Glutamatergic neuron (in vitro differentiated cells): ENCODE results near the gene STAMBP. TPM values are rescaled to one million over a fixed set of nuclear protein-coding genes. Genes with fewer than 3 reads are reported as not detected.
"Not testable (repeated sequence)": the region's sequence is repeated elsewhere in the genome, so short reads cannot be mapped to it uniquely, and the experiment has no call there.

Experiments used
- DNase-seq: peaks from one replicate; pipeline ENCODE4 v3.0.0; 2022
- H3K27ac Mint-ChIP-seq: one replicate; pipeline ENCODE4 v1.8.0; 2020; ENCODE audit warnings: mild to moderate bottlenecking, mixed read lengths, inconsistent platforms; ENCODE audit not compliant: unreplicated experiment
- H3K27me3 Mint-ChIP-seq: one replicate; pipeline ENCODE4 v1.8.0; 2020; ENCODE audit warnings: mild to moderate bottlenecking, moderate library complexity, mixed read lengths, inconsistent platforms; ENCODE audit not compliant: unreplicated experiment
- H3K36me3 Mint-ChIP-seq: one replicate; pipeline ENCODE4 v1.8.0; 2020; ENCODE audit warnings: mild to moderate bottlenecking, mixed read lengths, inconsistent platforms; ENCODE audit not compliant: unreplicated experiment
- H3K4me1 Mint-ChIP-seq: one replicate; pipeline ENCODE4 v1.8.0; 2020; ENCODE audit warnings: mild to moderate bottlenecking, low read depth, mixed read lengths, inconsistent platforms; ENCODE audit not compliant: unreplicated experiment
- H3K4me3 Mint-ChIP-seq: one replicate; pipeline ENCODE4 v1.8.0; 2020; ENCODE audit warnings: mild to moderate bottlenecking, mixed read lengths, inconsistent platforms; ENCODE audit not compliant: unreplicated experiment
- H3K9me3 Mint-ChIP-seq: one replicate; pipeline ENCODE4 v1.8.0; 2020; ENCODE audit warnings: mild to moderate bottlenecking, moderate library complexity, mixed read lengths, inconsistent platforms; ENCODE audit not compliant: unreplicated experiment
- total RNA-seq: library from RNA; stranded (reverse); fragmentation: NEBNext Ultra II Directional; extraction: Animal tissue kit (Norgen Biotek cat#: 25700); gene quantifications from one replicate; pipeline ENCODE4 v1.2.1, GENCODE V29; 2021; ENCODE audit not compliant: unreplicated experiment
- TF ChIP-seq, protein P1 (sequence below): fragments of 200-600 bp; sonication (generic); IDR thresholded peaks from one replicate; pipeline ENCODE4 v1.5.0; 2021; ENCODE audit not compliant: partially characterized antibody, unreplicated experiment

STAMBP gene
- total RNA-seq, 1 donor from 2014 or later: 48.9 TPM

GRCh38 chr2:73868204-73868978 lies 39.6 kb downstream of the STAMBP start:
- no peak overlapping the region for H3K27ac Mint-ChIP-seq
- H3K4me3 Mint-ChIP-seq: no peak overlapping the region
- no peaks in the 10 kb centered on the region for H3K36me3 Mint-ChIP-seq
- no peaks in the 10 kb centered on the region for H3K4me1 Mint-ChIP-seq
- no peaks in the 10 kb centered on the region for H3K9me3 Mint-ChIP-seq
- DNase-seq: no peak
- peaks cover 1% of the 10 kb centered on the region for H3K27me3 Mint-ChIP-seq
- TF ChIP-seq, protein P1, sequence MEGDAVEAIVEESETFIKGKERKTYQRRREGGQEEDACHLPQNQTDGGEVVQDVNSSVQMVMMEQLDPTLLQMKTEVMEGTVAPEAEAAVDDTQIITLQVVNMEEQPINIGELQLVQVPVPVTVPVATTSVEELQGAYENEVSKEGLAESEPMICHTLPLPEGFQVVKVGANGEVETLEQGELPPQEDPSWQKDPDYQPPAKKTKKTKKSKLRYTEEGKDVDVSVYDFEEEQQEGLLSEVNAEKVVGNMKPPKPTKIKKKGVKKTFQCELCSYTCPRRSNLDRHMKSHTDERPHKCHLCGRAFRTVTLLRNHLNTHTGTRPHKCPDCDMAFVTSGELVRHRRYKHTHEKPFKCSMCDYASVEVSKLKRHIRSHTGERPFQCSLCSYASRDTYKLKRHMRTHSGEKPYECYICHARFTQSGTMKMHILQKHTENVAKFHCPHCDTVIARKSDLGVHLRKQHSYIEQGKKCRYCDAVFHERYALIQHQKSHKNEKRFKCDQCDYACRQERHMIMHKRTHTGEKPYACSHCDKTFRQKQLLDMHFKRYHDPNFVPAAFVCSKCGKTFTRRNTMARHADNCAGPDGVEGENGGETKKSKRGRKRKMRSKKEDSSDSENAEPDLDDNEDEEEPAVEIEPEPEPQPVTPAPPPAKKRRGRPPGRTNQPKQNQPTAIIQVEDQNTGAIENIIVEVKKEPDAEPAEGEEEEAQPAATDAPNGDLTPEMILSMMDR: no peak

DNA sequence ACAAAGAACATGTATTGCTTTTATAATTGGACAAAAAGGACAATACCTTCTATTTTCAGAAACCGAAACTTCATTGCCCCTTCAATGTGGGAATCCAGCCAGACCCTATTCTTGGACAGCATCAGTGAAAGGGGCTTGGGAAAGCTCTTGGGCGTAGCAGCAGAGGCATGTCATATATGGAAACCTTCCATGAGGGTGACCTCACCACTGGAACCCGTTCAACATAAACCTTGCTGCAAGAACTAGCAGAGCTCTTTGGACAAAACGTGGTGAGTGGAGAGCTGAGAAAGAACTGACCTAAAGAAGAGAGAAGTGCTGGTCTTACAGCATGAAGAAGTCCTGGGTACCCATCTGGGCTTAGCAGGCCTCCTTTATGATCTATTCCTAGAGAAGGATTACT lies 41.3 kb downstream of the STAMBP start:
- no peaks in the 10 kb centered on the region for H3K36me3 Mint-ChIP-seq
- H3K4me1 Mint-ChIP-seq: no peaks in the 10 kb centered on the region
- no peak overlapping the region for H3K27ac Mint-ChIP-seq
- no peak overlapping the region for H3K4me3 Mint-ChIP-seq
- peaks cover 1% of the 10 kb centered on the region for H3K27me3 Mint-ChIP-seq
- no peak for DNase-seq
- no peaks in the 10 kb centered on the region for H3K9me3 Mint-ChIP-seq
- TF ChIP-seq, protein P1: no peak

- no peak overlapping the region for H3K27ac Mint-ChIP-seq
- H3K36me3 Mint-ChIP-seq: no peaks in the 10 kb centered on the region
- TF ChIP-seq, protein P1: no peak
- no peak for DNase-seq
- H3K27me3 Mint-ChIP-seq: no peaks in the 10 kb centered on the region
- no peaks in the 10 kb centered on the region for H3K9me3 Mint-ChIP-seq
- no peaks in the 10 kb centered on the region for H3K4me1 Mint-ChIP-seq
- H3K4me3 Mint-ChIP-seq: no peak overlapping the region
These were observed 48.5 kb downstream of the STAMBP start for GRCh38 chr2:73877071-73877802.

DNA sequence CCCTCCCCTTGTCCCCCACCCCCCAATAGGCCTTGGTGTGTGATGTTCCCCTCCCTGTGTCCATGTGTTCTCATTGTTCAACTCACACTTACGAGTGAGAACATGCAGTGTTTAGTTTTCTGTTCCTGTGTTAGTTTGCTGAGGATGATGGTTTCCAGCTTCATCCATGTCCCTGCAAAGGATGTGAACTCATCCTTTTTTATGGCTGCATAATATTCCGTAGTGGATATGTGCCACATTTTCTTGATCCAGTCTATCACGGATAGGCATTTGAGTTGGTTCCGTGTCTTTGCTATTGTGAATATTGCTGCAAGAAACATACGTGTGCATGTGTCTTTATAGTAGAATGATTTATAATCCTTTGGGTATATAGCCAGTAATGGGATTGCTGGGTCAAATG lies 49.2 kb downstream of the STAMBP start:
- H3K4me1 Mint-ChIP-seq, H3K9me3 Mint-ChIP-seq, H3K27me3 Mint-ChIP-seq, H3K36me3 Mint-ChIP-seq, H3K4me3 Mint-ChIP-seq, H3K27ac Mint-ChIP-seq, DNase-seq: not testable (repeated sequence)

GRCh38 chr2:73885406-73885805 lies 56.6 kb downstream of the STAMBP start:
- TF ChIP-seq, protein P1: no peak
- no peak for DNase-seq
- H3K27ac Mint-ChIP-seq: no peak overlapping the region
- no peak overlapping the region for H3K4me3 Mint-ChIP-seq
- no peaks in the 10 kb centered on the region for H3K27me3 Mint-ChIP-seq
- H3K9me3 Mint-ChIP-seq: no peaks in the 10 kb centered on the region
- no peaks in the 10 kb centered on the region for H3K36me3 Mint-ChIP-seq
- H3K4me1 Mint-ChIP-seq: no peaks in the 10 kb centered on the region
